GM18505 (cell line): ENCODE data around the gene XAB2.

ENCODE experiments used
- ATAC-seq: cut with Tn5 transposase; IDR thresholded peaks from one replicate; pipeline ENCODE4 v1.9.1; 2021; ENCODE audit not compliant: unreplicated experiment
- POLR2A ChIP-seq: IDR thresholded peaks from 4 replicates; pipeline ENCODE4 v1.6.1; 2011; ENCODE audit warnings: borderline replicate concordance; ENCODE audit not compliant: insufficient read depth, insufficient read length; ENCODE audit errors: extremely low read depth

XAB2 gene

DNA sequence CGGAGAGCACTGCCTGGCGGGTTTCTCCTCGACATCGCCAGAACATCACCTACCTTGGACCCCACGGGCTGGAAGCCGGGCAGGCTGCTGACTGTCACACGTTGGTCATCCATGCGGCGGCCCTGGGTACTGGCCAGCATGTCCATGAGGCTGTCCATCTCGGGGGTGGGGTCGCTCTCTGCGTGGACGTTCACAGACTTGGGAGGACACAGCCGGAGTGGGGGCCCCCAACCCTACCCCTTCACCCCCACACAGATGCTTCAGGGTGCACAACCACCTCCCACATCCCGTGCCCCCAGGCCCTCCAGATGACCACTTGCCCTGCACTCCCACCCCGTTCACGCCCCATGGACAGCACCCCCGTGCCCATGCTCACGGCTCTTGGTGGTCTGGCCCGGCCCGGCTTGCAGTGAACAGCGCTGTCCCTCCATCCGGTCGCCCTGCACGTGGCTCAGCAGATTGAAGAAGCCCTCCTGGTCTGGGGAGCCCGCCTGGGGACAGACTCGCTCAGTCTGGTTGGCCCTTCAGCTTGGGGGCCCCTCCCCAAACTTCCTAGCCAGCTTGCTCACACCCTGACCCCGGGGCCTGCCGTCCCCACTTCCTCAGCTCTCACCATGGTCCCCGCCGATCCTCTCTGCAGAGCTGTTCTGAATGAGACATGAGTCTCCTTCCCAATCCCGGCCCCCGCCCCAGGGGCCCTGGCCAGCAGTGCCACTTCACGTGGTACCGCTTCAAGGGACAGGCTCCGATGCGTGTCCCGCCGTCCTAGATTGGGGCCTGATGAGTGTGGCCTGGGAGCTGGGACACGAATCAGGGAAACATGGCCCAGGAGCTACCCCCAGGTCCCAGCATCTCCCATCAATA, 3.2 kb upstream of the XAB2 start:
- TF ChIP-seq POLR2A = no peak

DNA sequence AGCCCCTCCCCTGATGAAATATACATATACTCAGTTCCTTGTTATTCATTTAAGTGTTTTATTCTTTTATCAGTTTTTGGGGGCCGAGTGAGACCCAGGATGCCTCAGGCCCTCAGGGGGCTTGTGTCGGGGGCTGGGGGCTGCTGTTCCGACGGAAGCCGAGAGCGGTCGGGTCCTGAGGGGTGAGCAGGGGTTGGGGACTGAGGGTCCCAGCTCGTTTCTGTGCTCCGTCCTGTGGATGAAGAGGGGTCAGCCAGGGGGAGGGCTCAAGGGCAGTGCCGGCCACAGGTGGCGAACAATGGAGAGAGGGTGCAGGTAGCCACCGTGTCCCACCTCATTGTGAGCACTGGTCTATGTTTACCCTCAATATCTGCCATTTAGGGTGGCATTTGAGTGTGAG, 2.2 kb upstream of the XAB2 start:
- ATAC-seq = no peak
- TF ChIP-seq POLR2A = no peak

More for the DNA sequence above, 3.2 kb upstream of the XAB2 start:
- ATAC-seq = no peak

- TF ChIP-seq POLR2A = no peak
- ATAC-seq = no peak
Observed at GRCh38 chr19:7628589-7629311, 595 bp downstream of the XAB2 start.

GRCh38 chr19:7627166-7627565, 2.2 kb downstream of the XAB2 start:
- no peak for TF ChIP-seq POLR2A
- no peak for ATAC-seq

- ATAC-seq = no peak
- TF ChIP-seq POLR2A = no peak
Observed at GRCh38 chr19:7625763-7626372, 3.5 kb downstream of the XAB2 start.

DNA sequence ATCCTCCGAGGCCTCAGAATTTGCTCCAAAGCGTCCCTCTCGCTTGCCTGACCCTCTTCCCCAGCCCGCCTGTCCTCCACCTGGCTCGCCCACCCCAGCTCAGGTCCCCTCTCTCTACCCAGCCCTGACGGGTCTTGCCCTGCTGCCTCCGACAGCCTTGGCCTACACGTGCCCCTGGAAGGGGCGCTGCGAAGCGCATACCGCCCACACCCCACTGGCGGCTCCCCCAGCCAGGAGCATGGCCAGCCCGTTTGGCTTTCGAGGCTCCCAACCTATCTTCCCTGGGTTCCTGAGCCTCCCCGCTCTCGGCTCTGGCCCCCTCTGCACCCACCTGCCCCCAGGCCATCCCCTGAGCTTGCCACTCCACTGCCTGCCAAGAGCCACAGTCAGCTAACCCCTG, 4.5 kb downstream of the XAB2 start:
- no peak for TF ChIP-seq POLR2A
- no peak for ATAC-seq

GRCh38 chr19:7623725-7624603, 5.4 kb downstream of the XAB2 start:
- TF ChIP-seq POLR2A = no peak
- ATAC-seq = no peak

- TF ChIP-seq POLR2A = no peak
- no peak for ATAC-seq
Observed at GRCh38 chr19:7622933-7623685, 6.2 kb downstream of the XAB2 start.

GRCh38 chr19:7620442-7621412, 8.6 kb downstream of the XAB2 start:
- no peak for TF ChIP-seq POLR2A
- ATAC-seq = no peak

DNA sequence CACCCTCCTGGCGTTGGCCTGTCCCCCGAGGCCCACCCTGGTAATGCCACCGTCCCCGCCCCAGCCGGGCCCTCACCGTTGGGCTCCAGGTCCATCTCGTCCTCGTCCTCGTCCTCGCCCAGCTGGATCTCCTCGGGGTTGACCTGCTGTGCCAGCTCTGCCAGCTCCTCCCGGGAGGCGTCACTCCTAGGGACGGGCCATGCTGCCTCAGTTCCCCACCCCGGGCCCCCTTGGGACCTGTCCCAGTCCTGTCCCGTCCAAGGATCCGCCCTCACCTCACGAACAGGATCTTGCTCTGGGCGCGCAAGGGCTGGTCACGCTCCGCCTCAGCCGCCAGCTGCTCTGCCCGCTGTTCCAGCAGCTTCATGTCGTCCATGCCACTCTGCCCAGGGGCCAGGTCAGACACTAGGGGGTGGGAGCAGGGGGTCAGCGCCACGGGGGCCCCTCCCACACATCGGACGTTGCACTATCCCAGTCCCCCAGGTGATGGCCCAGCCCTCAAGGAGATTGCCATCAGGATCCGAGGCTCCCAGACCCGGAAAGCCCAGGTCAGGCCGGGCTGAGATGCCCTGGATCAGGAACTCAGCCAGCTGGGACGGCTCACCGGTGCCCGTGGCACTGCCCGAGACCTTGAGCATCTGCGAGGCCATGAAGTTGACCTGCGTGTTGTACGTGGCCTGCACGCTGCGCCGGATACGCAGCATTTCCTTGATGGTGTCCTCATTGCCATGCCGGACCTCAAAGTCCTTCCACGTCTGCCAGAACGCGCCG, 9.5 kb downstream of the XAB2 start:
- no peak for ATAC-seq
- TF ChIP-seq POLR2A = no peak
